Activated CD8-positive, alpha-beta T cell treated with anti-CD3 and anti-CD28 coated beads for 36 hours (primary cell): ENCODE data around the gene SFSWAP. TPM values are rescaled to one million over a fixed set of nuclear protein-coding genes. Genes with fewer than 3 reads are reported as not detected.
"Not testable (repeated sequence)": the region's sequence is repeated elsewhere in the genome, so short reads cannot be mapped to it uniquely, and the experiment has no call there.

Experiments
- ATAC-seq: fragments of 200-7000 bp; cut with Tn5 transposase; one replicate; pipeline ENCODE4 v1.10.0; 2021; ENCODE audit warnings: mild to moderate bottlenecking, moderate library complexity
- CTCF ChIA-PET: fragments of 350-600 bp; sonication (Branson Sonifier 250); formaldehyde crosslinking; loops from one replicate; lab custom pipeline; 2021; ENCODE audit warnings: antibody characterized with exemption; lab: Charles Lee
- POLR2A ChIA-PET: fragments of 350-600 bp; sonication (Branson Sonifier 250); formaldehyde crosslinking; loops from one replicate; lab custom pipeline; 2021; ENCODE audit warnings: antibody characterized with exemption; lab: Charles Lee
- DNase-seq: peaks from one replicate; pipeline ENCODE4 v3.0.0-alpha.2; 2020
- H3K27ac Mint-ChIP-seq: one replicate; pipeline ENCODE4 v1.8.0; 2021; ENCODE audit warnings: mild to moderate bottlenecking, mixed read lengths
- H3K27me3 Mint-ChIP-seq: one replicate; pipeline ENCODE4 v1.8.0; 2021; ENCODE audit warnings: mixed read lengths
- H3K36me3 Mint-ChIP-seq: one replicate; pipeline ENCODE4 v1.8.0; 2021; ENCODE audit warnings: low read depth, mixed read lengths
- H3K4me1 Mint-ChIP-seq: one replicate; pipeline ENCODE4 v1.8.0; 2021; ENCODE audit warnings: low read depth, mixed read lengths
- H3K4me3 Mint-ChIP-seq: one replicate; pipeline ENCODE4 v1.8.0; 2021; ENCODE audit warnings: mild to moderate bottlenecking, moderate library complexity, mixed read lengths
- H3K9me3 Mint-ChIP-seq: one replicate; pipeline ENCODE4 v1.8.0; 2021; ENCODE audit warnings: mixed read lengths
- CTCF ChIP-seq: fragments of 200-600 bp; IDR thresholded peaks from one replicate; pipeline ENCODE4 v1.8.0; 2022; ENCODE audit warnings: antibody characterized with exemption, mild to moderate bottlenecking
- intact Hi-C: fragments of 100-400 bp; cut with micrococcal nuclease; formaldehyde crosslinking; loops from one replicate; pipeline ENCODE4 v1.10.0; 2022
- total RNA-seq, 2 experiments: library from RNA; stranded (reverse); gene quantifications; one replicate each; pipeline ENCODE4 v1.2.3, GENCODE V29; 2021

The SFSWAP gene
- total RNA-seq, 2 experiments from 2014 or later, result 47.6 to 49.3 TPM

DNA sequence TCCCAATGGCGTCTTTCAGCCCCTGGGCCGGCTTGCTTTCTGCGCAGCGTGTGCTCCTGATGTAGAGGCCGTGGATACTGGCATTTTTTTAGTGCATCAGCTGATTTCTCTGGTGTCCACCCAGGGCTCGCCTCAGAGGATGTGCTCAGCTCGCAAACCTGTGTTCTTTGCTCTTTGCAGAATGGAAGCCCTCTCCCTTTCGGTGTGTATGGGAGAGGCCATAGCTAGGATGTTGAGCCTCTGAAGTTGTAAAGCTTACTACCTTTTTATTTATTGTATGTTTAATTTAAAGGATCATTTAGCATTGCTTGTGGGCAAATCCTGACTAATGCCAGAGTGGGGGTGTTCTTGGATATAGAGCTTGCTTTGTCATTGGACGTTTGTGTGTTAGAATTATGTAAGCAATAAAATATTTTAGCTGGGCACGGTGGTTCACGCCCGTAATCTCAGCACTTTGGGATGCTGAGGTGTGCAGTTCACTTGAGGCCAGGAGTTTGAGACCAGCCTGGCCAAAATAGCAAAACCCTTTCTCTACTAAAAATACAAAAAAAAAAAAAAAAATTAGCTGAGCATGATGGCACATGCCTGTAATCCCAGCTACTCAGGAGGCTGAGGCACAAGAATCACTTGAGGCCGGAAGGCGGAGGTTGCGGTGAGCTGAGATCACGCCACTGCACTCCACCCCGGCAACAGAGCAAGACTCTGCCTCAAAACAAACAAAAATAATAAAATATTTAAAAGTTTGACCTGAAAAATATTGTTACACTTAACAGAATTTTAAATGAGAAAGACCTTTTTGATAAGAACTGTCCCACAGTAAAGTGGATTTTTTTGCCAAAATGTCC, 64.7 kb downstream of the SFSWAP start:
- no peak for ATAC-seq
- Mint-ChIP-seq H3K4me3 (no peak overlapping the region), H3K4me1 (peaks cover 32% of the 10 kb centered on the region), H3K9me3 (no peaks in the 10 kb centered on the region), H3K27ac (peak overlapping the region; percentile 75), H3K27me3 (no peaks in the 10 kb centered on the region), H3K36me3 (peaks cover 58% of the 10 kb centered on the region)
- DNase-seq, result no peak
- TF ChIP-seq CTCF, result no peak
- intact Hi-C loops, result no loop called here
- ChIA-PET CTCF (interaction anchor here (1.4 to 1.5 kb wide), 2 partner anchors 20 to 21 kb away, joined by 3 to 10 read pairs; no protein-coding TSS in a partner anchor), POLR2A (interaction anchor here (0.6 to 1.1 kb wide), 4 partner anchors 9 to 28 kb away, joined by 3 read pairs; no protein-coding TSS in a partner anchor)

GRCh38 chr12:131776237-131776889, 65.5 kb downstream of the SFSWAP start:
- ChIA-PET CTCF (interaction anchor here (1.4 kb wide), 1 partner anchor 21 kb away, joined by 10 read pairs; no protein-coding TSS in a partner anchor), POLR2A (interaction anchor here (1.0 to 1.1 kb wide), 2 partner anchors 8 to 15 kb away, joined by 3 read pairs; no protein-coding TSS in a partner anchor)
- peak overlapping the region; percentile 75 for H3K27ac Mint-ChIP-seq
- no peak overlapping the region for H3K4me3 Mint-ChIP-seq
- intact Hi-C loops, result no loop called here
- ATAC-seq, result peak; percentile 87
- H3K36me3 Mint-ChIP-seq, result peaks cover 53% of the 10 kb centered on the region
- H3K4me1 Mint-ChIP-seq, result peaks cover 32% of the 10 kb centered on the region
- H3K9me3 Mint-ChIP-seq, result no peaks in the 10 kb centered on the region
- H3K27me3 Mint-ChIP-seq, result no peaks in the 10 kb centered on the region
- no peak for TF ChIP-seq CTCF
- peak; percentile 49 for DNase-seq

- Mint-ChIP-seq H3K4me1 (peaks cover 32% of the 10 kb centered on the region), H3K36me3 (peaks cover 52% of the 10 kb centered on the region)
- intact Hi-C loops, H3K27me3 Mint-ChIP-seq, CTCF ChIA-PET, H3K4me3 Mint-ChIP-seq, POLR2A ChIA-PET, H3K9me3 Mint-ChIP-seq, H3K27ac Mint-ChIP-seq, ATAC-seq, DNase-seq: not testable (repeated sequence)
Measured at GRCh38 chr12:131777269-131777668, 66.4 kb downstream of the SFSWAP start.

DNA sequence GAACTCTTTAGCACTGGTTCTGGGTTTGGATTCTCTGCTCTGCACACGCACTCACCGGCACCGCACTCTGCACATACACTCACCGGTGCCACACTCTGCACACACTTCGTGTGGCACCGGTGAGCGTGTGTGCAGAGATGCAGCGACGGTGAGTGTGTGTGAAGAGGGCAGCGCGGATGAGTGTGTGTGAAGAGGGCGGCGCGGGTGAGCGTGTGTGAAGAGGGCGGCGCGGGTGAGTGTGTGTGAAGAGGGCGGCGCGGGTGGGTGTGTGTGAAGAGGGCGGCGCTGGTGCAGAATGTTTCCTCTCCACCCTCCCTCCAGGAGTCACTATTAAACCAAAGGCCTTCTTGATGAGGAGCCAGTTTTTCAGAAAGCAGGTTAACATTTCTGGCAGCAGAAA, 68.1 kb downstream of the SFSWAP start:
- DNase-seq (no peak), ATAC-seq (no peak)
- POLR2A ChIA-PET, result no interaction called here
- Mint-ChIP-seq H3K4me1 (peaks cover 24% of the 10 kb centered on the region), H3K36me3 (peaks cover 50% of the 10 kb centered on the region), H3K27ac (no peak overlapping the region), H3K9me3 (no peaks in the 10 kb centered on the region), H3K27me3 (no peaks in the 10 kb centered on the region), H3K4me3 (no peak overlapping the region)
- no peak for TF ChIP-seq CTCF
- intact Hi-C loops, result no loop called here
- CTCF ChIA-PET, result interaction anchor here (1.0 kb wide), 1 partner anchor 10 kb away, joined by 3 read pairs; no protein-coding TSS in a partner anchor

- ChIA-PET CTCF (interaction anchor here (0.7 kb wide), 1 partner anchor 708 kb away, joined by 3 read pairs; no protein-coding TSS in a partner anchor), POLR2A (interaction anchor here (1.1 kb wide), 1 partner anchor 12 kb away, joined by 3 read pairs; no protein-coding TSS in a partner anchor)
- Mint-ChIP-seq H3K9me3 (no peaks in the 10 kb centered on the region), H3K4me3 (no peak overlapping the region), H3K36me3 (peaks cover 42% of the 10 kb centered on the region), H3K4me1 (peaks cover 5% of the 10 kb centered on the region), H3K27ac (no peak overlapping the region), H3K27me3 (no peaks in the 10 kb centered on the region)
- no peak for DNase-seq
- intact Hi-C loops, result no loop called here
- ATAC-seq, result no peak
- TF ChIP-seq CTCF, result no peak
Measured at GRCh38 chr12:131782061-131782460, 71.2 kb downstream of the SFSWAP start.
